ENCODE measurements around the gene SOX13. TPM values are rescaled to one million over a fixed set of nuclear protein-coding genes. Genes with fewer than 3 reads are reported as not detected.
"Not testable (repeated sequence)": the region's sequence is repeated elsewhere in the genome, so short reads cannot be mapped to it uniquely, and the experiment has no call there.

Gene SOX13
- total RNA-seq, 2 experiments from 2014 or later = 0.10 to 0.17 TPM

GRCh38 chr1:204043680-204044079 is 29.2 kb upstream of the SOX13 start:
- H3K9me3 Mint-ChIP-seq = no peaks in the 10 kb centered on the region

GRCh38 chr1:204044448-204044847 is 28.5 kb upstream of the SOX13 start:
- H3K4me3 Mint-ChIP-seq = no peak overlapping the region
- DNase-seq = no peak
- no peak overlapping the region for H3K27ac Mint-ChIP-seq
- CTCF ChIA-PET = no interaction called here
- no peaks in the 10 kb centered on the region for H3K9me3 Mint-ChIP-seq
- no peaks in the 10 kb centered on the region for H3K36me3 Mint-ChIP-seq (ENCODE audit: low read depth)
- no peaks in the 10 kb centered on the region for H3K4me1 Mint-ChIP-seq (ENCODE audit: low read depth)
- intact Hi-C loops (cut with micrococcal nuclease) = loop anchor here (10.0 kb wide), 1 partner anchor 80 kb away; no protein-coding TSS in a partner anchor
- peaks cover 4% of the 10 kb centered on the region for H3K27me3 Mint-ChIP-seq (ENCODE audit: low read depth)

More at GRCh38 chr1:204043680-204044079, 29.2 kb upstream of the SOX13 start:
- Mint-ChIP-seq H3K36me3 (ENCODE audit: low read depth) (no peaks in the 10 kb centered on the region), H3K4me1 (ENCODE audit: low read depth) (no peaks in the 10 kb centered on the region), H3K27ac (no peak overlapping the region), H3K27me3 (ENCODE audit: low read depth) (peaks cover 4% of the 10 kb centered on the region), H3K4me3 (no peak overlapping the region)
- DNase-seq = no peak
- CTCF ChIA-PET = interaction anchor here (0.9 kb wide), 1 partner anchor 16 kb away, joined by 3 read pairs; no protein-coding TSS in a partner anchor
- intact Hi-C loops (cut with micrococcal nuclease) = loop anchor here (10.0 kb wide), 1 partner anchor 81 kb away; no protein-coding TSS in a partner anchor

GRCh38 chr1:204045430-204045829 is 27.5 kb upstream of the SOX13 start:
- intact Hi-C loops (cut with micrococcal nuclease) = loop anchor here (10.0 kb wide), 1 partner anchor 79 kb away; no protein-coding TSS in a partner anchor
- Mint-ChIP-seq H3K27ac (no peak overlapping the region), H3K9me3 (no peaks in the 10 kb centered on the region), H3K36me3 (ENCODE audit: low read depth) (no peaks in the 10 kb centered on the region), H3K27me3 (ENCODE audit: low read depth) (peaks cover 4% of the 10 kb centered on the region), H3K4me1 (ENCODE audit: low read depth) (no peaks in the 10 kb centered on the region), H3K4me3 (no peak overlapping the region)
- CTCF ChIA-PET = no interaction called here
- DNase-seq = no peak

GRCh38 chr1:204046346-204046745 is 26.6 kb upstream of the SOX13 start:
- no peak for DNase-seq
- H3K9me3 Mint-ChIP-seq = no peaks in the 10 kb centered on the region
- H3K4me1 Mint-ChIP-seq (ENCODE audit: low read depth) = no peaks in the 10 kb centered on the region
- CTCF ChIA-PET = no interaction called here
- H3K27me3 Mint-ChIP-seq (ENCODE audit: low read depth) = peaks cover 4% of the 10 kb centered on the region
- no peak overlapping the region for H3K4me3 Mint-ChIP-seq
- H3K27ac Mint-ChIP-seq = no peak overlapping the region
- intact Hi-C loops (cut with micrococcal nuclease) = loop anchor here (10.0 kb wide), 1 partner anchor 78 kb away; no protein-coding TSS in a partner anchor
- H3K36me3 Mint-ChIP-seq (ENCODE audit: low read depth) = no peaks in the 10 kb centered on the region

GRCh38 chr1:204048796-204049195 is 24.1 kb upstream of the SOX13 start:
- not testable (repeated sequence) for DNase-seq; H3K27ac Mint-ChIP-seq; H3K9me3 Mint-ChIP-seq; H3K4me1 Mint-ChIP-seq (ENCODE audit: low read depth); H3K36me3 Mint-ChIP-seq (ENCODE audit: low read depth); H3K4me3 Mint-ChIP-seq; H3K27me3 Mint-ChIP-seq (ENCODE audit: low read depth)
- CTCF ChIA-PET = interaction anchor here (0.7 kb wide), 1 partner anchor 189 kb away, joined by 3 read pairs; no protein-coding TSS in a partner anchor
- intact Hi-C loops (cut with micrococcal nuclease) = loop anchor here (10.0 kb wide), 1 partner anchor 76 kb away; no protein-coding TSS in a partner anchor

- Mint-ChIP-seq H3K27ac (no peak overlapping the region), H3K36me3 (ENCODE audit: low read depth) (no peaks in the 10 kb centered on the region), H3K4me1 (ENCODE audit: low read depth) (no peaks in the 10 kb centered on the region), H3K9me3 (no peaks in the 10 kb centered on the region), H3K4me3 (no peak overlapping the region), H3K27me3 (ENCODE audit: low read depth) (peaks cover 2% of the 10 kb centered on the region)
- CTCF ChIA-PET = no interaction called here
- intact Hi-C loops (cut with micrococcal nuclease) = no loop called here
- DNase-seq = no peak
Measured at GRCh38 chr1:204051258-204051657, 21.7 kb upstream of the SOX13 start.

GRCh38 chr1:204051718-204052117 is 21.2 kb upstream of the SOX13 start:
- Mint-ChIP-seq H3K4me1 (ENCODE audit: low read depth) (no peaks in the 10 kb centered on the region), H3K27me3 (ENCODE audit: low read depth) (peaks cover 2% of the 10 kb centered on the region), H3K9me3 (no peaks in the 10 kb centered on the region), H3K27ac (no peak overlapping the region), H3K36me3 (ENCODE audit: low read depth) (no peaks in the 10 kb centered on the region), H3K4me3 (no peak overlapping the region)
- CTCF ChIA-PET = no interaction called here
- no peak for DNase-seq
- intact Hi-C loops (cut with micrococcal nuclease) = no loop called here

GRCh38 chr1:204053893-204054292 is 19.0 kb upstream of the SOX13 start:
- CTCF ChIA-PET = no interaction called here
- no peak overlapping the region for H3K27ac Mint-ChIP-seq
- no peak for DNase-seq
- intact Hi-C loops (cut with micrococcal nuclease) = no loop called here
- H3K9me3 Mint-ChIP-seq = no peaks in the 10 kb centered on the region
- H3K4me3 Mint-ChIP-seq = no peak overlapping the region
- H3K36me3 Mint-ChIP-seq (ENCODE audit: low read depth) = no peaks in the 10 kb centered on the region
- H3K27me3 Mint-ChIP-seq (ENCODE audit: low read depth) = peaks cover 5% of the 10 kb centered on the region
- no peaks in the 10 kb centered on the region for H3K4me1 Mint-ChIP-seq (ENCODE audit: low read depth)

GRCh38 chr1:204059970-204060369 is 12.9 kb upstream of the SOX13 start:
- no peak for DNase-seq
- intact Hi-C loops (cut with micrococcal nuclease) = no loop called here
- no peaks in the 10 kb centered on the region for H3K4me1 Mint-ChIP-seq (ENCODE audit: low read depth)
- peaks cover 5% of the 10 kb centered on the region for H3K27me3 Mint-ChIP-seq (ENCODE audit: low read depth)
- CTCF ChIA-PET = interaction anchor here (0.6 to 1.2 kb wide), 2 partner anchors 11 to 17 kb away, joined by 3 read pairs; no protein-coding TSS in a partner anchor
- H3K9me3 Mint-ChIP-seq = no peaks in the 10 kb centered on the region
- no peak overlapping the region for H3K27ac Mint-ChIP-seq
- no peak overlapping the region for H3K4me3 Mint-ChIP-seq
- no peaks in the 10 kb centered on the region for H3K36me3 Mint-ChIP-seq (ENCODE audit: low read depth)

GRCh38 chr1:204062106-204062505 is 10.8 kb upstream of the SOX13 start:
- DNase-seq = no peak
- H3K4me1 Mint-ChIP-seq (ENCODE audit: low read depth) = peaks cover 5% of the 10 kb centered on the region
- H3K36me3 Mint-ChIP-seq (ENCODE audit: low read depth) = no peaks in the 10 kb centered on the region
- H3K9me3 Mint-ChIP-seq = no peaks in the 10 kb centered on the region
- H3K27me3 Mint-ChIP-seq (ENCODE audit: low read depth) = peaks cover 3% of the 10 kb centered on the region
- no peak overlapping the region for H3K27ac Mint-ChIP-seq
- no peak overlapping the region for H3K4me3 Mint-ChIP-seq
- intact Hi-C loops (cut with micrococcal nuclease) = no loop called here
- CTCF ChIA-PET = interaction anchor here (0.7 to 1.0 kb wide), 2 partner anchors 196 to 1681 kb away, joined by 3 to 4 read pairs; no protein-coding TSS in a partner anchor

GRCh38 chr1:204065174-204065985 is 7.5 kb upstream of the SOX13 start:
- Mint-ChIP-seq H3K27me3 (ENCODE audit: low read depth) (no peaks in the 10 kb centered on the region), H3K36me3 (ENCODE audit: low read depth) (no peaks in the 10 kb centered on the region), H3K27ac (no peak overlapping the region), H3K9me3 (no peaks in the 10 kb centered on the region), H3K4me1 (ENCODE audit: low read depth) (peaks cover 5% of the 10 kb centered on the region), H3K4me3 (no peak overlapping the region)
- no peak for DNase-seq
- intact Hi-C loops (cut with micrococcal nuclease) = no loop called here
- CTCF ChIA-PET = no interaction called here

GRCh38 chr1:204065986-204066300 is 7.0 kb upstream of the SOX13 start:
- intact Hi-C loops (cut with micrococcal nuclease) = no loop called here
- no peak overlapping the region for H3K4me3 Mint-ChIP-seq
- H3K27ac Mint-ChIP-seq = no peak overlapping the region
- H3K9me3 Mint-ChIP-seq = no peaks in the 10 kb centered on the region
- no peaks in the 10 kb centered on the region for H3K36me3 Mint-ChIP-seq (ENCODE audit: low read depth)
- DNase-seq = no peak
- CTCF ChIA-PET = interaction anchor here (1.0 kb wide), 1 partner anchor 64 kb away, joined by 3 read pairs; no protein-coding TSS in a partner anchor
- H3K4me1 Mint-ChIP-seq (ENCODE audit: low read depth) = peaks cover 5% of the 10 kb centered on the region
- peaks cover 2% of the 10 kb centered on the region for H3K27me3 Mint-ChIP-seq (ENCODE audit: low read depth)

- H3K27me3 Mint-ChIP-seq (ENCODE audit: low read depth) = peaks cover 20% of the 10 kb centered on the region
- H3K27ac Mint-ChIP-seq = no peak overlapping the region
- intact Hi-C loops (cut with micrococcal nuclease) = no loop called here
- H3K4me1 Mint-ChIP-seq (ENCODE audit: low read depth) = peaks cover 5% of the 10 kb centered on the region
- no peaks in the 10 kb centered on the region for H3K9me3 Mint-ChIP-seq
- H3K4me3 Mint-ChIP-seq = no peak overlapping the region
- no peak for DNase-seq
- no peaks in the 10 kb centered on the region for H3K36me3 Mint-ChIP-seq (ENCODE audit: low read depth)
- CTCF ChIA-PET = no interaction called here
Measured at GRCh38 chr1:204067935-204068334, 5.0 kb upstream of the SOX13 start.

Data from activated naive CD4-positive, alpha-beta T cell treated with anti-CD3 and anti-CD28 coated beads for 36 hours (primary cell).